Measurements from ENCODE around the gene MORF4L2. TPM values are rescaled to one million over a fixed set of nuclear protein-coding genes. Genes with fewer than 3 reads are reported as not detected.

Gene MORF4L2
- total and polyA plus RNA-seq, 2 donors (not counting 3 experiments of a cell fraction or from before 2014, with no cell fraction given) = 331 to 414 TPM

- CTCF ChIA-PET = interaction anchor here (1.0 kb wide), 2 partner anchors 10 to 11 kb away, joined by 3 read pairs; no protein-coding TSS in a partner anchor
- H3K9me1 ChIP-seq (replicated peaks; ENCODE audit: control insufficient read depth, extremely low read depth, insufficient read depth, low read length) = no peaks in the 10 kb centered on the region
- dilution Hi-C loops (cut with MboI; ENCODE audit: extremely low pct_ligation_motif_present, low sequenced_read_pairs) = no loop called here
These were observed 36.0 kb upstream of the MORF4L2 start for GRCh38 chrX:103722505-103722904.

GRCh38 chrX:103718120-103718519, 31.6 kb upstream of the MORF4L2 start:
- DNase-seq (ENCODE audit: low read depth, low spot score) (no peak), FAIRE-seq (no peak)
- Histone ChIP-seq H3K4me1 (ENCODE audit: control insufficient read depth, extremely low read depth, insufficient read depth, low read length) (no peaks in the 10 kb centered on the region), H3K9me1 (replicated peaks; ENCODE audit: control insufficient read depth, extremely low read depth, insufficient read depth, low read length) (no peaks in the 10 kb centered on the region), H3K9me3 (replicated peaks; ENCODE audit: control insufficient read depth, insufficient read depth, low read length) (no peaks in the 10 kb centered on the region), H4K20me1 (replicated peaks; ENCODE audit: control insufficient read depth, extremely low read depth, insufficient read depth, low read length) (no peaks in the 10 kb centered on the region), H3K9ac (replicated peaks; ENCODE audit: extremely low read depth, insufficient read depth, low read length) (no peak overlapping the region), H3K27ac (ENCODE audit: insufficient read depth, low read depth, low read length) (no peak overlapping the region), H3K79me2 (ENCODE audit: control insufficient read depth, insufficient read depth, low read length) (no peaks in the 10 kb centered on the region), H3K4me3 (replicated peaks in 1 of 3; ENCODE audit: insufficient read depth in 1 of 3, low read depth in 1 of 3, low read length in 3 of 3) (no peak overlapping the region), H3K36me3 (ENCODE audit: control insufficient read depth in 2 of 2, extremely low read depth in 1 of 2, insufficient read depth in 2 of 2, low read length in 2 of 2) (no peaks in the 10 kb centered on the region), H3K27me3 (ENCODE audit: control insufficient read depth in 2 of 2, insufficient read depth in 2 of 2, low read length in 2 of 2) (no peaks in the 10 kb centered on the region), H2AFZ (ENCODE audit: low read depth, low read length) (no peak overlapping the region), H3K4me2 (ENCODE audit: insufficient read depth, low read length) (no peak overlapping the region)
- no TSS peak for BruUV-seq (replicated peaks)
- ChIA-PET CTCF (no interaction called here), POLR2A (no interaction called here)
- intact Hi-C loops (cut with micrococcal nuclease) (no loop called here), dilution Hi-C loops (cut with MboI; ENCODE audit: extremely low pct_ligation_motif_present, low sequenced_read_pairs) (no loop called here)
- TF ChIP-seq MAX (IDR thresholded peaks at IDR 0.05; ENCODE audit: insufficient read depth, insufficient read length) (no peak), CTCF (IDR thresholded peaks at IDR 0.05; ENCODE audit: extremely low read depth in 1 of 2, insufficient read depth in 1 of 2, low read depth in 1 of 2, low read length in 2 of 2) (no peak), GATA2 (IDR thresholded peaks at IDR 0.05; ENCODE audit: insufficient read depth, insufficient read length, low read depth, low read length) (no peak), POLR2A (IDR thresholded peaks at IDR 0.05; ENCODE audit: low read depth, low read length) (no peak), FOS (IDR thresholded peaks at IDR 0.05; ENCODE audit: borderline replicate concordance, insufficient read depth, low read length) (no peak), POLR2AphosphoS5 (IDR thresholded peaks at IDR 0.05; ENCODE audit: insufficient read depth, low read depth, low read length) (no peak), MYC (IDR thresholded peaks at IDR 0.05; ENCODE audit: low read depth, low read length) (no peak)

More at GRCh38 chrX:103722505-103722904, 36.0 kb upstream of the MORF4L2 start:
- no peak overlapping the region for H3K4me2 ChIP-seq (ENCODE audit: insufficient read depth, low read length)
- BruUV-seq (replicated peaks) = no TSS peak
- FAIRE-seq (no peak), DNase-seq (ENCODE audit: low read depth, low spot score) (no peak)
- no peak overlapping the region for H3K9ac ChIP-seq (replicated peaks; ENCODE audit: extremely low read depth, insufficient read depth, low read length)
- intact Hi-C loops (cut with micrococcal nuclease) = no loop called here
- no peak overlapping the region for H2AFZ ChIP-seq (ENCODE audit: low read depth, low read length)
- no peaks in the 10 kb centered on the region for H3K79me2 ChIP-seq (ENCODE audit: control insufficient read depth, insufficient read depth, low read length)
- POLR2A ChIA-PET = no interaction called here
- H3K27me3 ChIP-seq (ENCODE audit: control insufficient read depth in 2 of 2, insufficient read depth in 2 of 2, low read length in 2 of 2) = no peaks in the 10 kb centered on the region
- no peak for TF ChIP-seq CTCF (IDR thresholded peaks at IDR 0.05; ENCODE audit: extremely low read depth in 1 of 2, insufficient read depth in 1 of 2, low read depth in 1 of 2, low read length in 2 of 2)
- no peak for TF ChIP-seq GATA2 (IDR thresholded peaks at IDR 0.05; ENCODE audit: insufficient read depth, insufficient read length, low read depth, low read length)
- TF ChIP-seq EZH2 (IDR thresholded peaks at IDR 0.05; ENCODE audit: borderline replicate concordance, low read depth, low read length, severe bottlenecking) = no peak
- no peak for TF ChIP-seq POLR2A (IDR thresholded peaks at IDR 0.05; ENCODE audit: low read depth, low read length)
- no peaks in the 10 kb centered on the region for H3K9me3 ChIP-seq (replicated peaks; ENCODE audit: control insufficient read depth, insufficient read depth, low read length)
- no peaks in the 10 kb centered on the region for H3K36me3 ChIP-seq (ENCODE audit: control insufficient read depth in 2 of 2, extremely low read depth in 1 of 2, insufficient read depth in 2 of 2, low read length in 2 of 2)
- H3K4me3 ChIP-seq (replicated peaks in 1 of 3; ENCODE audit: insufficient read depth in 1 of 3, low read depth in 1 of 3, low read length in 3 of 3) = no peak overlapping the region
- no peaks in the 10 kb centered on the region for H3K4me1 ChIP-seq (ENCODE audit: control insufficient read depth, extremely low read depth, insufficient read depth, low read length)
- no peaks in the 10 kb centered on the region for H4K20me1 ChIP-seq (replicated peaks; ENCODE audit: control insufficient read depth, extremely low read depth, insufficient read depth, low read length)
- H3K27ac ChIP-seq (ENCODE audit: insufficient read depth, low read depth, low read length) = no peak overlapping the region

Data from endothelial cell of umbilical vein (primary cell).